GF-D8 (cell line): ENCODE results near the gene ASPM.
A peak's percentile ranks its signal among the peaks of the same experiment; 100 is the strongest.

Source experiments
- DNase-seq: peaks from one replicate; lab custom pipeline; 2025; lab: John Stamatoyannopoulos, UW

ASPM gene

DNA sequence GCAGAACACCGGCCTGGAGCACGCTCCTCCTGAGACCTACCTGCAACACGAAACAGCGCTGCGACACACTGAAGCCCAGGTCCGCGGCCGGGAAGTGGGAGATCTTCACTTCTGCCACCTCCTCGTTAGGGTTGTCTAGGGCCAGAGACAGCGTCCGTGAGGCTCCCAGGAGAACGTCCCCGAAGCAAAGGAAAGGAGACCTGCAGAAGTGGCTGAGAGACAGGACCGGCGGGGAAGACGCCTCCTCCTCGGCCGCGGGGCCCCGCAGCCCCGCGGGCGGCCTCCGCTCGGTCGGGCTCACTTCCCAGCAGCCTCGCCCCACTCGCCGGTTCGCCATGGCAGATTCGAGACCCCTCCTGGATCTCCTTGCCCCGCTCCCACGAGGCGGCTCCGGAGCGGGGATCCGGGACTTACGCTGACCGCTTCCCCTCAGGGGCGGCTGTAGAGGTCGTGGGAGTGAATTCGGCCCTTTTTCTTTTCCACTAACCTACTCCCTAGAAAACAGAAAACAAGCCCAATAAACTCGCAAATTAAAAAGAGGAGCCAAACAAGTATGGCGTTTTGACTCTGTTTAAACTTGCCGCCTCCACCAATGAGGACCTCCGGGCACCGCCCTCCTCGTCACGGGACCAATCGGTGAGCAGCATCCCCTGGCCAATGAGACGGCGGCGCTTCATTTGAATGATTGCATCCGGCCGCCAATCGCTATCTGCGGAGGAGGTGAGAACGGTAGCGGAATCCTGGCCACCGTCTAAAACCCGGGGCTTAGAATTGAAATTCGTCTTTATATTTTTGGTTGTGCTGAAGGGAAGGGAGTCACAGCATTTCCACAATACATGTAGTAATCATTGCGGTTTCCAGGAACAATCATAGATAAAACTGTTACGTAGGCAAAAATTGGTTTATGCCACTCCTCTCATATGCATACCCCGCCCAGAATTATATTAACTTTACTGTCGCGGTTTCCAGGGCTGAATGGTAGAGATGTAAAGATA, at the start of gene ASPM:
ASPM (minus strand) TSS at position 569 of the 995 bp plus-strand sequence; CDS start at position 337, 232 bp downstream.
- DNase-seq: peak; percentile 79

GRCh38 chr1:197195100-197195499, 48.6 kb upstream of the ASPM start:
- DNase-seq: no peak

DNA sequence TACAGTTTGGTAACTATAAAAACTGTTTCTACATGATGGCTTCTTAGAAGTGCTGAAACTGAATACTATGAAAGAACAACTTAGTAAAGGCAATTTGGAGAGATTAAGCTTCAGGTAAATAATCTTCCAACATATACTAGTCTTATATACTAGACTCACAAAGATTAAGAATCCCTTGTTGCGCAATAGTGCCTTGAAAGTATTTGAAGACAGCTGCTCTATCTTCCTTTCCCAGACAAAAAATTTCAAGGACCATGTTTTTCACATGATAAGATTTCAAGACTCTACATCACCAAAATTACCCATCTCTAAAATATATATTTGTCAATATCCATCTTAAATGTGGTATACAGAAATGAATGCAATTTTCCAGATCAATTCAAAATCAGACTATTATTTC, 37.7 kb upstream of the ASPM start:
- no peak for DNase-seq

GRCh38 chr1:197183195-197183748, 36.8 kb upstream of the ASPM start:
- no peak for DNase-seq

GRCh38 chr1:197182716-197183115, 36.2 kb upstream of the ASPM start:
- DNase-seq: no peak

DNA sequence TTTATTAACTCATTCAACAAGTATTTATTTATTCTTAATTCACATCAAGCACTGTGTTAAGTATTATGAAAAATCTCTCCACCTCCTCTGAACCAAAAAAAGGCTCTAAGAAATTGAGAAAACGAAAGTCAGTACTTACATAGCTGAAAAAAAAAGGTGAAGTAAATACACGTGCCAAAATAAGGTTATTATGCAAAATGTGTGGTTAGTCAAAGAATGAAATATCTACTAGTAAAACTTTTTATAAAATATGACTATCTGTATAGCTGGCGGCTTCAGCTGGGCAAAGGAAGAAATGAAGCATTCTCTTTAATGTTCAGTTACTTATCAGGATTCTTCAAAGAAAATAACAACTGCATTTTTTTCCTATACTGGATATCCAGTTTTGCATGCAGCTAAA, 35.5 kb upstream of the ASPM start:
- no peak for DNase-seq

DNA sequence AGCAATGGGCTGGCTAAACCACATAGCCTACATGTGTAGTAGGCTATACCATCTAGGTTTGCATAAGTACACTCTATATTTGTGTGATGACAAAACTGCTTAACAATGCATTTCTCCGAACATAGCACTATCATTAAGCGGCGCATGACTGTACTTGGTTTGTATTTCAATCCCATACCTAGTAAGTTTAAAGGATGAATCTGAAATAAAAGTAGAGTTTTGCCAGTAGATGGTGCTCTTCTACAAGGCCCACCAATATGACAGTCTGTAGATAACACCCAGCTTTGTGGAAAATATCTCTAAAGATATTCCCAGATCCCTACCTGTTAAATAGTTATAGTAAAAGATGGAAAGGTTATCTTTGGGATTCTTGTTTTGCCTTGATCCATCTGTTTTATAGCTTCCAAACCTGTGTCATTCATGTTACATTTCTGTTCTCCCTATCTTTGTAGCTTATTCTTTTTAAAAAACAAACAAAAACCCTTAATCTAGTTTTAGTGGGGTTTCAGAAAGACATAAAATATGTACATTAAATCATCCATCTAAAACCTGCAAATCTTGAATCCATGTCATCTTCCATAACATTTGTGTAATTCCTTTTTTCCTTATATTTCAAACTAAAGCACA, 33.9 kb upstream of the ASPM start:
- peak; percentile 6 for DNase-seq

GRCh38 chr1:197178998-197179397, 32.5 kb upstream of the ASPM start:
- no peak for DNase-seq

DNA sequence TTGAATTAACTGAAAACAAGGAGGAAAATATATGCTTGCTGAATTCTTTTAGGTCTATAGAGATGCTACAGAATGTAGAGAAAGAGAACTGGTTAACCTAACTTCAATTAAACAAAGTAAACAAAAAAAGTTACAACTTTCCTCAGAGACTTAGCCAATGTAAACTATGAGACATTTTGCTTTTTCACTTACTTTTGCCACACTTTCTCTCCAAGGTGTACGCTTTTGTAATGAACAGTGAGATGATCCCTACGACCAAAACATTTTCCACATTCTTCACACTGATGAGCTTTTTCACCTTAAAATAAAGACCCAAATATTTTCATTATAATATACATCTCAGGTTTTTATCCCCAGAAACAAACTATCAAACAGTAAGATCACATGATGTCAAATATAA, 28.3 kb upstream of the ASPM start:
- no peak for DNase-seq

DNA sequence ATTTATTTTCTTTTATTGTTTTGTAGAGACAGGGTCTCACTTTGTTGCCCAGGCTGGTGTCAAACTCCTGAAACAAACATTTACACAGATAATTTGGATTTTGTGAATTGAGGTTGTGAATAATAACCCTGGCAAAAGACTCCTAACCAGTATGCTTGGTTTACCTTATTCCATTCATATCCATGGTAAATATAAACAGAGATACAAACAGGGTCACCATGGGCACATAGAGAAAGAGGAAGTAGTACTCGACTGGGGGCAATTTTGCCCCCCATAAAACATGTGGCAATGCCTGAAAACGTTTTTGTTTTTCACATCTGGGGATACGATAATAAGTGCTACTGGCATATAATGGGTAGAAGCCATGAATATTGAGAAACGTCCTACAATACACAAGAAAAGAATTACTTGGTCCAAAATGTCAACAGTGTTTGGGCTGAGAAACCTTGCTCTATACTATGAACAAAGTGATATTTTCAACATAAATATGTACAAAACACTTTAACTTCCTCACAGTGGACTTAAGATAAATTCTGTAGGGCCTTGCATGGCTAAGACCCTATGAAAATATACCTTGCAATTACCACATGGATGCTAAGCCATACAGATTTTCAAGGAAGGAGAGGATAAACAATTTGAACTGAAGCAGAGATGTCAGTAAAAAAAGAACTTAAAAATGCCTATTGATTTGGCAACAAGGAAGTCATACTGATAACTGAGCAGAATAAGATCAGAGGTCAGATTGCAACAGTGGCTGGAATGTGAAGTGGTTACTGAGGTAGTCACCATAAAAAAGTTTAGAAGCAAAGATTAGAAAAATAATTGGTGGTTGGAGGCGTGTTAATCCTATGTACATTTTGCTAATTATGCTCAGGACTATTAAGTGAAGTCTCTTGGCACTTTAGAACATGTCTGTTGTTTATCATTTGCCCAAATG, 27.4 kb upstream of the ASPM start:
- DNase-seq: no peak

- DNase-seq: no peak
Measured at GRCh38 chr1:197171531-197171930, 25.1 kb upstream of the ASPM start.

GRCh38 chr1:197170538-197170937, 24.1 kb upstream of the ASPM start:
- DNase-seq: no peak

DNA sequence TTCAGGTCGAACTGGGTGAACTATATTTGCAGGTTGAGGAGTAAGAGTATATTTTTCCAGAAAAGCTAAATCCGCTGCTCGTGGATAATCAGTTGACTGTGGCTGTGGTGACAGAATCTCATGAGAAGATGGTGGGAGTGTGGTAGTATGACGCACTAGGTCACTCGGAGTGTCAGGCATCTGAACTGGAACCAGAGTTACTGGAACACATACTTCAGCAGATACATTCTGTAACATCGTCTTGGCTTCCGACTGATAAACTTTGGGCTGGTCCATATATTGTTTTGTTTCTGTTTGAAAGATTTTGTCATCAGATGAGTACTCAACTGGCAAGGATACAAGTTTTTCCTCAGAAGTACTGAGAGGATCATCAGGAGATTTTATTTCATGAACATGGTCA, 13.0 kb upstream of the ASPM start:
- DNase-seq: no peak

- no peak for DNase-seq
Measured at GRCh38 chr1:197156692-197157091, 10.2 kb upstream of the ASPM start.

- DNase-seq: no peak
Measured at GRCh38 chr1:197152662-197153061, 6.2 kb upstream of the ASPM start.

- no peak for DNase-seq
Measured at GRCh38 chr1:197151185-197151584, 4.7 kb upstream of the ASPM start.

GRCh38 chr1:197150336-197151005, 4.0 kb upstream of the ASPM start:
- no peak for DNase-seq

DNA sequence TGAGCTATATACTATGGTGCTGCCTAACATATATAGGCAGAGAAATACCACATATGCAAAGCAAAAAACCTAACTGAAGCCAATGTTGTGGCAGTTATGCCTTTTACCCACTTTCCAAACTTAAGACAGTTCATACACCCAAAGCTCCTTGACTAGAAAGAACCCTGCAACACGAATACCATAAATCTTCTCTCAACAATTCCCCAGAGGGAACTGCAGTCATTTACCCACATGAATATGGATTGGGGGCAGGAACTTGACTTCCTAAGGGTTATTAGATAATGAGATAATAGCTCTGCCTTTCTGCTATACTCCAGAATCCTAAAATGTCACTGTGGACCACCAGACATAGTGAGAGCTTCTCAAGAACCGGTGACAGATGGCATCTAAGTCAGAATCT, 2.9 kb upstream of the ASPM start:
- DNase-seq: no peak

GRCh38 chr1:197145446-197146024, 934 bp downstream of the ASPM start:
- DNase-seq: no peak

GRCh38 chr1:197144570-197145325, 1.7 kb downstream of the ASPM start:
- no peak for DNase-seq
